H9 (cell line): ENCODE measurements around the gene PLA2G1B. TPM values are rescaled to one million over a fixed set of nuclear protein-coding genes. Genes with fewer than 3 reads are reported as not detected.

Source experiments
- DNase-seq: peaks from one replicate; pipeline ENCODE4 v3.0.0-alpha.2; 2017
- H2AFZ ChIP-seq: one replicate; pipeline ENCODE4 v1.6.1; 2013; ENCODE audit warnings: mild to moderate bottlenecking, low read length, control low read depth, moderate library complexity
- H2AK5ac ChIP-seq: 2 replicates; pipeline ENCODE4 v1.6.1; 2013; ENCODE audit warnings: low read length, control low read depth, mixed read lengths; ENCODE audit not compliant: insufficient read length
- H2BK120ac ChIP-seq: one replicate; pipeline ENCODE4 v1.6.1; 2013; ENCODE audit warnings: low read depth, mild to moderate bottlenecking, low read length, control low read depth, inconsistent platforms; ENCODE audit not compliant: poor library complexity, severe bottlenecking
- H2BK12ac ChIP-seq: 2 replicates; pipeline ENCODE4 v1.6.1; 2013; ENCODE audit warnings: low read length, control low read depth, mixed read lengths, low read depth; ENCODE audit not compliant: insufficient read length
- H2BK15ac ChIP-seq: 2 replicates; pipeline ENCODE4 v1.6.1; 2013; ENCODE audit warnings: low read depth, low read length, control low read depth
- H2BK20ac ChIP-seq: one replicate; pipeline ENCODE4 v1.6.1; 2013; ENCODE audit warnings: low read depth, mild to moderate bottlenecking, low read length, control low read depth, inconsistent platforms; ENCODE audit not compliant: poor library complexity, severe bottlenecking
- H2BK5ac ChIP-seq: 2 replicates; pipeline ENCODE4 v1.6.1; 2013; ENCODE audit warnings: low read length, control low read depth, mixed read lengths; ENCODE audit not compliant: insufficient read length
- H3K14ac ChIP-seq: 2 replicates; pipeline ENCODE4 v1.6.1; 2013; ENCODE audit warnings: low read length, control low read depth; ENCODE audit not compliant: insufficient read depth
- H3K18ac ChIP-seq: 2 replicates; pipeline ENCODE4 v1.6.1; 2013; ENCODE audit warnings: low read depth, mild to moderate bottlenecking, mixed read lengths, low read length, control low read depth; ENCODE audit not compliant: insufficient read length
- H3K23ac ChIP-seq: 2 replicates; pipeline ENCODE4 v1.6.1; 2013; ENCODE audit warnings: low read length, control low read depth, mixed read lengths, low read depth; ENCODE audit not compliant: insufficient read length
- H3K23me2 ChIP-seq: 2 replicates; pipeline ENCODE4 v1.6.1; 2013; ENCODE audit warnings: low read depth, mild to moderate bottlenecking, mixed read lengths, low read length, control low read depth; ENCODE audit not compliant: insufficient read length, poor library complexity, severe bottlenecking
- H3K27ac ChIP-seq: 2 replicates; pipeline ENCODE4 v1.5.1; 2013; ENCODE audit warnings: low read length, control low read depth, mixed read lengths, low read depth; ENCODE audit not compliant: insufficient read length
- H3K27me3 ChIP-seq: 2 replicates; pipeline ENCODE4 v1.6.1; 2013; ENCODE audit warnings: low read length, control low read depth, inconsistent platforms; ENCODE audit not compliant: insufficient read depth
- H3K4ac ChIP-seq: 2 replicates; pipeline ENCODE4 v1.6.1; 2013; ENCODE audit warnings: low read depth, mild to moderate bottlenecking, control low read depth, inconsistent platforms, low read length, moderate library complexity
- H3K4me1 ChIP-seq: 2 replicates; pipeline ENCODE4 v1.6.1; 2013; ENCODE audit warnings: low read length, control low read depth, inconsistent platforms; ENCODE audit not compliant: insufficient read depth
- H3K4me2 ChIP-seq: 2 replicates; pipeline ENCODE4 v1.6.1; 2013; ENCODE audit warnings: low read length, control low read depth, mixed read lengths; ENCODE audit not compliant: insufficient read length, insufficient read depth
- H3K56ac ChIP-seq: 2 replicates; pipeline ENCODE4 v1.6.1; 2013; ENCODE audit warnings: low read depth, mild to moderate bottlenecking, mixed read lengths, low read length, control low read depth; ENCODE audit not compliant: insufficient read length
- H3K79me1 ChIP-seq: 2 replicates; pipeline ENCODE4 v1.6.1; 2013; ENCODE audit warnings: low read depth, mild to moderate bottlenecking, moderate library complexity, low read length, control low read depth, inconsistent platforms; ENCODE audit not compliant: insufficient read depth, poor library complexity, severe bottlenecking
- H3K79me2 ChIP-seq: 2 replicates; pipeline ENCODE4 v1.6.1; 2013; ENCODE audit warnings: low read length, control low read depth, inconsistent platforms; ENCODE audit not compliant: insufficient read depth
- H3K9ac ChIP-seq: 2 replicates; pipeline ENCODE4 v1.6.1; 2013; ENCODE audit warnings: low read length, control low read depth, mixed read lengths; ENCODE audit not compliant: insufficient read length; ENCODE audit errors: extremely low read depth
- H3K9me3 ChIP-seq: one replicate; pipeline ENCODE4 v1.6.1; 2013; ENCODE audit warnings: low read depth, low read length, inconsistent platforms; ENCODE audit not compliant: control insufficient read depth
- H3T11ph ChIP-seq: one replicate; pipeline ENCODE4 v1.6.1; 2013; ENCODE audit warnings: mild to moderate bottlenecking, low read length, control low read depth, inconsistent platforms
- H4K20me1 ChIP-seq: one replicate; pipeline ENCODE4 v1.6.1; 2013; ENCODE audit not compliant: control insufficient read depth, insufficient read length, insufficient read depth
- H4K5ac ChIP-seq: 2 replicates; pipeline ENCODE4 v1.6.1; 2013; ENCODE audit warnings: low read depth, mild to moderate bottlenecking, mixed read lengths, low read length, control low read depth; ENCODE audit not compliant: insufficient read length
- H4K8ac ChIP-seq: replicated peaks from 2 replicates; pipeline ENCODE4 v1.6.1; 2013; ENCODE audit warnings: low read length, control low read depth, mixed read lengths, low read depth; ENCODE audit not compliant: insufficient read length
- H4K91ac ChIP-seq: 2 replicates; pipeline ENCODE4 v1.6.1; 2013; ENCODE audit warnings: low read depth, mild to moderate bottlenecking, moderate library complexity, mixed read lengths, low read length, control low read depth; ENCODE audit not compliant: insufficient read length
- H3K27ac Mint-ChIP-seq, 3 experiments: 2 replicates in 2 of 3; 3 replicates in 1 of 3; pipeline ENCODE4 v1.8.0; 2020 to 2021; ENCODE audit warnings: mixed read lengths in 3 of 3, mild to moderate bottlenecking in 1 of 3, moderate library complexity in 1 of 3
- H3K27me3 Mint-ChIP-seq: 2 replicates; pipeline ENCODE4 v1.8.0; 2021; ENCODE audit warnings: low read depth, mild to moderate bottlenecking, moderate library complexity, mixed read lengths
- H3K36me3 Mint-ChIP-seq, 3 experiments: 2 replicates in 2 of 3; 3 replicates in 1 of 3; pipeline ENCODE4 v1.8.0; 2020 to 2021; ENCODE audit warnings: low read depth in 3 of 3, mixed read lengths in 3 of 3; ENCODE audit not compliant: insufficient read depth in 1 of 3
- H3K4me1 Mint-ChIP-seq, 2 experiments: 2 replicates each; pipeline ENCODE4 v1.8.0; 2020; ENCODE audit warnings: mixed read lengths in 2 of 2
- H3K4me3 Mint-ChIP-seq, 2 experiments: 2 replicates in 1 of 2; 3 replicates in 1 of 2; pipeline ENCODE4 v1.8.0; 2020 to 2021; ENCODE audit warnings: mild to moderate bottlenecking in 2 of 2, mixed read lengths in 2 of 2, moderate library complexity in 1 of 2
- H3K9me3 Mint-ChIP-seq, 2 experiments: 2 replicates in 1 of 2; 3 replicates in 1 of 2; pipeline ENCODE4 v1.8.0; 2020; ENCODE audit warnings: mild to moderate bottlenecking in 2 of 2, mixed read lengths in 2 of 2, moderate library complexity in 1 of 2
- WGBS: extraction: QIAGEN DNeasy Blood & Tissue Kit; methylation state at CpG from one replicate; pipeline ENCODE4 v1.1.7; 2013; ENCODE audit warnings: missing lambda C conversion rate, low lambda C conversion rate, mixed read lengths; ENCODE audit not compliant: insufficient read length; ENCODE audit errors: extremely low coverage; 5-methylcytosine and 5-hydroxymethylcytosine counted together
- total RNA-seq: library from RNA; stranded (reverse); gene quantifications from 2 replicates; pipeline ENCODE4 v1.2.1, GENCODE V29; 2021
- TF ChIP-seq, protein P1 (sequence below): fragments of 200-600 bp; sonication (generic); conservative IDR thresholded peaks from 3 replicates; pipeline ENCODE4 v1.8.0; 2021; ENCODE audit warnings: antibody characterized with exemption, mild to moderate bottlenecking

The PLA2G1B gene
- total RNA-seq, 1 experiment from 2014 or later, result not detected

DNA sequence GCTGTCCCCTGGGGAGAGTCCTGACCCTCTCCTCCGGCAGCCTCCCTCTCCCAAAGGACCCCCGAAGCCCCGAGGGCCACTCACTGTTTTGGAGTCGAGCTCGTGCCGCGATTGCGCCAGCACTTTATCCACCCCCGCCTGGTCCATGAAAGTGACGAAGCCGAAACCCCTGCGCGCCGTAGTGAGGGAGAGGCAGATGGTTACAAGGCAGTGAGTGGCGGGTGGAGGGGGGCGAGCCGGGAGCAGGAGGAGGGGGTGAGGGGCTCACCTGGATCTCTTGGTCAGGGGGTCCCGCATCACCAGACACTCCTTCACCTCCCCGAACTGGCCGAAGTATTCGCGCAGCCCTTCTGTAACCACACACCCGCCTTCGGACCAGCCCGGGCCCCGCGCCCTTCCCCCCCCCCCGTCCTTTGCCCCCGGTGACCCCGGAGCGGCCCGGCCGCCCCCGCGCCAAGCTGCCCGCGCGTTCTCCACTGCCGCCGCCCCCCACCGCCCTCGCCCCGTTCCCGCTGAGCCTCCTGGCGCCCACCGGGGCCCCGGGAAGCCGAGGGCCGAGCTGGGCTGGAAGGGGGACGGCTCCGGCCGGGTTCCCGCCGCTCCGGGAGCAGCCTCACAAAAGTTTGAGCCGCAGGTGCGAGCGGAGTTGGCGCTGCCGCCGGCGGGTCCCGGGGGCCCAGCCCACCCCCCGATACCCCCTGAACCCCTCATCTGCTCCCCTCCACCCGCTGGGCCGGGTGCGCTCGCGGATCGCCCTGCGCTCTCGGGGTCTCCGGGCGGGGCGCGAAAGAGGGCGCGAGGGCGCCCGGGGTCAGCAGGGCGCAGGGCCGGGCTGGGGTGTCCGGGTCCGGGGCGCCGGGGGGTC is 40.6 kb upstream of the PLA2G1B start:
- Histone ChIP-seq H2BK5ac (no peak overlapping the region), H2BK120ac (no peak overlapping the region), H2BK20ac (no peak overlapping the region), H3T11ph (no peak overlapping the region), H4K8ac (no peak overlapping the region), H2AFZ (no peak overlapping the region), H3K23me2 (peaks cover 17% of the 10 kb centered on the region), H4K5ac (no peak overlapping the region), H2AK5ac (no peak overlapping the region), H2BK12ac (no peak overlapping the region), H4K91ac (no peak overlapping the region), H3K9ac (no peak overlapping the region), H3K23ac (no peak overlapping the region), H3K14ac (no peak overlapping the region; the same call in 1 of the 2 replicates), H3K56ac (no peak overlapping the region), H3K27ac (no peak overlapping the region), H3K9me3 (no peaks in the 10 kb centered on the region), H3K27me3 (peaks cover 7% of the 10 kb centered on the region; the same call in 1 of the 2 replicates), H3K79me2 (no peaks in the 10 kb centered on the region), H3K4me1 (peaks cover 15% of the 10 kb centered on the region; the same call in 1 of the 2 replicates), H3K18ac (peak overlapping the region; percentile 50), H2BK15ac (no peak overlapping the region), H4K20me1 (peaks cover 5% of the 10 kb centered on the region), H3K79me1 (peaks cover 2% of the 10 kb centered on the region), H3K4ac (no peak overlapping the region), H3K4me2 (peak overlapping the region; percentile 59)
- Mint-ChIP-seq H3K4me1 (peaks cover 61 to 69% of the 10 kb centered on the region in 2 experiments), H3K36me3 (peaks cover 20 to 42% (median 39%) of the 10 kb centered on the region in 3 experiments), H3K27me3 (peaks cover 42% of the 10 kb centered on the region), H3K4me3 (peak overlapping the region; percentile 85 to 90), H3K27ac (peak overlapping the region; percentile 75 to 90 (median 81); a peak in 4 of 7 replicates), H3K9me3 (no peaks in the 10 kb centered on the region)
- peak; percentile 62 for DNase-seq
- WGBS, result no CpG with 5 or more reads among the region's 86 CpGs
- TF ChIP-seq, protein P1, sequence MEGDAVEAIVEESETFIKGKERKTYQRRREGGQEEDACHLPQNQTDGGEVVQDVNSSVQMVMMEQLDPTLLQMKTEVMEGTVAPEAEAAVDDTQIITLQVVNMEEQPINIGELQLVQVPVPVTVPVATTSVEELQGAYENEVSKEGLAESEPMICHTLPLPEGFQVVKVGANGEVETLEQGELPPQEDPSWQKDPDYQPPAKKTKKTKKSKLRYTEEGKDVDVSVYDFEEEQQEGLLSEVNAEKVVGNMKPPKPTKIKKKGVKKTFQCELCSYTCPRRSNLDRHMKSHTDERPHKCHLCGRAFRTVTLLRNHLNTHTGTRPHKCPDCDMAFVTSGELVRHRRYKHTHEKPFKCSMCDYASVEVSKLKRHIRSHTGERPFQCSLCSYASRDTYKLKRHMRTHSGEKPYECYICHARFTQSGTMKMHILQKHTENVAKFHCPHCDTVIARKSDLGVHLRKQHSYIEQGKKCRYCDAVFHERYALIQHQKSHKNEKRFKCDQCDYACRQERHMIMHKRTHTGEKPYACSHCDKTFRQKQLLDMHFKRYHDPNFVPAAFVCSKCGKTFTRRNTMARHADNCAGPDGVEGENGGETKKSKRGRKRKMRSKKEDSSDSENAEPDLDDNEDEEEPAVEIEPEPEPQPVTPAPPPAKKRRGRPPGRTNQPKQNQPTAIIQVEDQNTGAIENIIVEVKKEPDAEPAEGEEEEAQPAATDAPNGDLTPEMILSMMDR, result no peak
